Cardiac fibroblast (primary cell): Measurements from ENCODE around the gene MRPL51.
"Not testable (repeated sequence)": the region's sequence is repeated elsewhere in the genome, so short reads cannot be mapped to it uniquely, and the experiment has no call there.

Experiments
- DNase-seq, 2 donors: peaks; one replicate each; pipeline versions ENCODE4 v3.0.0 to v3.0.0-alpha.2; 2010; ENCODE audit warnings: low read depth in 2 of 2
- H3K4me3 ChIP-seq, 2 donors: replicated peaks in 1 of 2; 1 replicate in 1 of 2; 2 replicates in 1 of 2; pipeline ENCODE4 v1.5.1; 2011; ENCODE audit warnings: low read depth in 2 of 2, low read length in 2 of 2, mild to moderate bottlenecking in 2 of 2, moderate library complexity in 1 of 2
- CTCF ChIP-seq: IDR thresholded peaks from one replicate; pipeline ENCODE4 v1.5.1; 2011; ENCODE audit warnings: low read depth, mild to moderate bottlenecking, low read length, inconsistent platforms

The MRPL51 gene

GRCh38 chr12:6507102-6507998 lies 14.3 kb upstream of the MRPL51 start:
- no peak for TF ChIP-seq CTCF
- DNase-seq = peak; percentile 19 to 49
- H3K4me3 ChIP-seq = no peak overlapping the region

- no peak for DNase-seq
- no peak for TF ChIP-seq CTCF
- no peak overlapping the region for H3K4me3 ChIP-seq
These were observed 7.4 kb upstream of the MRPL51 start for GRCh38 chr12:6500466-6500865.

GRCh38 chr12:6497291-6497690 lies 4.2 kb upstream of the MRPL51 start:
- H3K4me3 ChIP-seq, DNase-seq: not testable (repeated sequence)

GRCh38 chr12:6494968-6495367 lies 1.9 kb upstream of the MRPL51 start:
- peak in 1 of 2 donors; percentile 35 for DNase-seq
- peak overlapping the region in 1 of 2 donors; percentile 69 for H3K4me3 ChIP-seq
- TF ChIP-seq CTCF = no peak

GRCh38 chr12:6494258-6494743 lies 1.2 kb upstream of the MRPL51 start:
- TF ChIP-seq CTCF = peak; percentile 4
- H3K4me3 ChIP-seq = peak overlapping the region; percentile 69
- DNase-seq = no peak

- H3K4me3 ChIP-seq = peak within 1 kb of the TSS; percentile 79 to 87
- DNase-seq = peak; percentile 96
- TF ChIP-seq CTCF = peak; percentile 27
These were observed 615 bp upstream of the MRPL51 start, which contains the start of gene NCAPD2 for GRCh38 chr12:6493497-6494257. Gene NCAPD2, plus strand, starts transcription at chr12:6494102. Its CDS starts 997 bp downstream, at chr12:6495099.

- H3K4me3 ChIP-seq, DNase-seq: not testable (repeated sequence)
These were observed 2.4 kb downstream of the MRPL51 start for GRCh38 chr12:6490673-6491072.
